Measurements from ENCODE around the gene CHP2. TPM values are rescaled to one million over a fixed set of nuclear protein-coding genes. Genes with fewer than 3 reads are reported as not detected.

The CHP2 gene
- total RNA-seq, 2 experiments from 2014 or later = not detected

DNA sequence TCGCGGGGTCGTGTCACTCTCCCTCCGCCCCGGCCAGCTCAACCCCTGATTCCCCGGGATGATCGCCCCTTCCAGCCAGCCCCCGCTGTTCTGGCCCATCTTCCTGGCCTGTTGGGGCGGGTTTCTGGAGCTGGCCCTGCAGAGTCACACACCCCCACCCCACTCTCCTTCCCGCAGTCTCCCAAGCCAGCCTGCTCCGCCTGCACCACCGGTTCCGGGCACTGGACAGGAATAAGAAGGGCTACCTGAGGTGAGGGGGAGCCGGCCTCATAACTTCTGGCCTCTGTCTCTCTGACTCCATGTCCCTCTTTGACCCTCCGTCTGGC is 621 bp downstream of the CHP2 start:
- Histone ChIP-seq H3K9me2 (ENCODE audit: insufficient read depth, low read length) (no peaks in the 10 kb centered on the region), H3K4me1 (ENCODE audit: insufficient read depth, low read length, poor library complexity, severe bottlenecking) (no peaks in the 10 kb centered on the region), H2AFZ (ENCODE audit: low read length) (no peak overlapping the region), H3K9me3 (ENCODE audit: low read length) (no peaks in the 10 kb centered on the region), H3K79me2 (ENCODE audit: insufficient read depth, low read depth, low read length) (no peaks in the 10 kb centered on the region), H3K4me2 (ENCODE audit: low read length) (no peak overlapping the region), H3K36me3 (ENCODE audit: insufficient read depth, low read length) (no peaks in the 10 kb centered on the region), H3K27ac (ENCODE audit: low read depth, low read length, poor library complexity, severe bottlenecking) (no peak overlapping the region), H3K4me3 (ENCODE audit: low read depth, low read length, poor library complexity, severe bottlenecking) (no peak overlapping the region), H4K20me1 (ENCODE audit: insufficient read depth, low read length) (no peaks in the 10 kb centered on the region)
- BruUV-seq (replicated peaks) = no TSS peak
- POLR2A ChIA-PET = no interaction called here
- CTCF ChIA-PET (ENCODE audit: unreplicated experiment) = no interaction called here
- no peak for DNase-seq (ENCODE audit: low spot score)
- intact Hi-C loops (cut with micrococcal nuclease; ENCODE audit: unreplicated experiment) = no loop called here
- TF ChIP-seq, protein P1, sequence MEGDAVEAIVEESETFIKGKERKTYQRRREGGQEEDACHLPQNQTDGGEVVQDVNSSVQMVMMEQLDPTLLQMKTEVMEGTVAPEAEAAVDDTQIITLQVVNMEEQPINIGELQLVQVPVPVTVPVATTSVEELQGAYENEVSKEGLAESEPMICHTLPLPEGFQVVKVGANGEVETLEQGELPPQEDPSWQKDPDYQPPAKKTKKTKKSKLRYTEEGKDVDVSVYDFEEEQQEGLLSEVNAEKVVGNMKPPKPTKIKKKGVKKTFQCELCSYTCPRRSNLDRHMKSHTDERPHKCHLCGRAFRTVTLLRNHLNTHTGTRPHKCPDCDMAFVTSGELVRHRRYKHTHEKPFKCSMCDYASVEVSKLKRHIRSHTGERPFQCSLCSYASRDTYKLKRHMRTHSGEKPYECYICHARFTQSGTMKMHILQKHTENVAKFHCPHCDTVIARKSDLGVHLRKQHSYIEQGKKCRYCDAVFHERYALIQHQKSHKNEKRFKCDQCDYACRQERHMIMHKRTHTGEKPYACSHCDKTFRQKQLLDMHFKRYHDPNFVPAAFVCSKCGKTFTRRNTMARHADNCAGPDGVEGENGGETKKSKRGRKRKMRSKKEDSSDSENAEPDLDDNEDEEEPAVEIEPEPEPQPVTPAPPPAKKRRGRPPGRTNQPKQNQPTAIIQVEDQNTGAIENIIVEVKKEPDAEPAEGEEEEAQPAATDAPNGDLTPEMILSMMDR (conservative IDR thresholded peaks at IDR 0.05; ENCODE audit: low read length) = no peak
- TF ChIP-seq EZH2phosphoT487 (IDR thresholded peaks at IDR 0.05; ENCODE audit: borderline replicate concordance, low read depth, low read length) = no peak

DNA sequence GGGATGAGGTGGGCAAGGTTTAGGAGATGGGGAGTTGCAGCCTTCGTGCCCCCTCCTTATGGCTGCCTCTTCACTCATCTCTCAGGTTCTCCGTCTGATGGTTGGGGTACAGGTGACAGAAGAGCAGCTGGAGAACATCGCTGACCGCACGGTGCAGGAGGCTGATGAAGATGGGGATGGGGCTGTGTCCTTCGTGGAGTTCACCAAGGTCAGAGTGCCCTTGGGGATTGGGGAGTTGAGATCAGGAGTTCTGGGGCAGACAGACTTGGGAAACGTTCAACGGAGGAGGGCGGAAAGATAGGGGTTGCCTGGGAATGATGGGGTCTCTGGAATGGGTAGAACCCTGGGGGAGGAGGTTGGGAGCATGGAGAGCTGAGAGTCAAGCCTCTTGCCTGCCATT is 2.3 kb downstream of the CHP2 start:
- POLR2A ChIA-PET = no interaction called here
- H2AFZ ChIP-seq (ENCODE audit: low read length) = no peak overlapping the region

DNA sequence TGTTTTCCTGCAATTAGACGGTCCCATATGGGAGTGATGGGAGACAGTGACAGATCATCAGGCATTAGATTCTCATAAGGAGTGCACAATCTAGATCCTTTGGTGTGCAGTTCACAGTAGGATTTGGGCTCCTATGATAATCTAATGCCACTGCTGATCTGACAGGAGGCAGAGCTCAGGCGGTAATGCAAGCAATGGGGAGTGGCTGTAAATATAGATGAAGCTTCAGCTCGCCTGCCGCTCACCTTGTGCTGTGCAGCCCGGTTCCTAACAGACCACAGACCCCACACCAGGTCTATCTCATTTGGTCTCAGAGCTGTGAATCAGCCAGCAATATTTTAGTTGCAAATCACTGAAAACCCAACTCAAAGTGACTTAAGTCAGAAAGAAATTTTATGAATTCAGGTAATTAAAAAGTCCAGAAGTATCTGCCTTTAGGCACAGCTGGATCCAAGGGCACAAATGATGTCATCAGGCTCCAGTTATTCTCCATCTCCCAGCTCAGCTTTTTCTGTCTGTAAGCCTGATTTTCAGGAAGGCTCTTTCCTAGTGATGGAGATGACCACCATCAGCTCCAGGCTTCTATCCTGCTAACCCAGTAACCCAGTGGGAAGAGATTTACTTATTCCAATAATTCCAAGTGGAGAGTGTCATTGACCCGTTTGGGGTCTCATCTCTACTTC is 3.3 kb downstream of the CHP2 start:
- POLR2A ChIA-PET = interaction anchor here (0.6 to 1.1 kb wide), 2 partner anchors 19 to 1738 kb away, joined by 3 to 5 read pairs; no protein-coding TSS in a partner anchor
- H3K27ac ChIP-seq (ENCODE audit: low read depth, low read length, poor library complexity, severe bottlenecking) = no peak overlapping the region
- TF ChIP-seq, protein P1 (conservative IDR thresholded peaks at IDR 0.05; ENCODE audit: low read length) = no peak
- no peak for TF ChIP-seq EZH2phosphoT487 (IDR thresholded peaks at IDR 0.05; ENCODE audit: borderline replicate concordance, low read depth, low read length)
- no peak overlapping the region for H2AFZ ChIP-seq (ENCODE audit: low read length)
- no peak for DNase-seq (ENCODE audit: low spot score)
- no peaks in the 10 kb centered on the region for H4K20me1 ChIP-seq (ENCODE audit: insufficient read depth, low read length)
- H3K4me2 ChIP-seq (ENCODE audit: low read length) = no peak overlapping the region
- H3K9me3 ChIP-seq (ENCODE audit: low read length) = no peaks in the 10 kb centered on the region
- H3K4me3 ChIP-seq (ENCODE audit: low read depth, low read length, poor library complexity, severe bottlenecking) = no peak overlapping the region
- no peaks in the 10 kb centered on the region for H3K4me1 ChIP-seq (ENCODE audit: insufficient read depth, low read length, poor library complexity, severe bottlenecking)
- CTCF ChIA-PET (ENCODE audit: unreplicated experiment) = no interaction called here
- intact Hi-C loops (cut with micrococcal nuclease; ENCODE audit: unreplicated experiment) = no loop called here
- no peaks in the 10 kb centered on the region for H3K9me2 ChIP-seq (ENCODE audit: insufficient read depth, low read length)
- H3K36me3 ChIP-seq (ENCODE audit: insufficient read depth, low read length) = no peaks in the 10 kb centered on the region
- no TSS peak for BruUV-seq (replicated peaks)
- H3K79me2 ChIP-seq (ENCODE audit: insufficient read depth, low read depth, low read length) = no peaks in the 10 kb centered on the region

More for the DNA sequence above, 2.3 kb downstream of the CHP2 start:
- Histone ChIP-seq H3K9me2 (ENCODE audit: insufficient read depth, low read length) (no peaks in the 10 kb centered on the region), H3K4me1 (ENCODE audit: insufficient read depth, low read length, poor library complexity, severe bottlenecking) (no peaks in the 10 kb centered on the region), H3K36me3 (ENCODE audit: insufficient read depth, low read length) (no peaks in the 10 kb centered on the region), H3K4me3 (ENCODE audit: low read depth, low read length, poor library complexity, severe bottlenecking) (no peak overlapping the region), H4K20me1 (ENCODE audit: insufficient read depth, low read length) (no peaks in the 10 kb centered on the region), H3K4me2 (ENCODE audit: low read length) (no peak overlapping the region), H3K9me3 (ENCODE audit: low read length) (no peaks in the 10 kb centered on the region), H3K27ac (ENCODE audit: low read depth, low read length, poor library complexity, severe bottlenecking) (no peak overlapping the region), H3K79me2 (ENCODE audit: insufficient read depth, low read depth, low read length) (no peaks in the 10 kb centered on the region)
- no TSS peak for BruUV-seq (replicated peaks)
- CTCF ChIA-PET (ENCODE audit: unreplicated experiment) = no interaction called here
- no peak for DNase-seq (ENCODE audit: low spot score)
- TF ChIP-seq EZH2phosphoT487 (IDR thresholded peaks at IDR 0.05; ENCODE audit: borderline replicate concordance, low read depth, low read length) = no peak
- TF ChIP-seq, protein P1 (conservative IDR thresholded peaks at IDR 0.05; ENCODE audit: low read length) = no peak
- intact Hi-C loops (cut with micrococcal nuclease; ENCODE audit: unreplicated experiment) = no loop called here
